ENCODE data around the gene RPL12. TPM values are rescaled to one million over a fixed set of nuclear protein-coding genes. Genes with fewer than 3 reads are reported as not detected.
"Not testable (repeated sequence)": the region's sequence is repeated elsewhere in the genome, so short reads cannot be mapped to it uniquely, and the experiment has no call there.

The RPL12 gene
- total and polyA plus RNA-seq, 9 donors: 2,053 to 2,886 (median 2,341) TPM

DNA sequence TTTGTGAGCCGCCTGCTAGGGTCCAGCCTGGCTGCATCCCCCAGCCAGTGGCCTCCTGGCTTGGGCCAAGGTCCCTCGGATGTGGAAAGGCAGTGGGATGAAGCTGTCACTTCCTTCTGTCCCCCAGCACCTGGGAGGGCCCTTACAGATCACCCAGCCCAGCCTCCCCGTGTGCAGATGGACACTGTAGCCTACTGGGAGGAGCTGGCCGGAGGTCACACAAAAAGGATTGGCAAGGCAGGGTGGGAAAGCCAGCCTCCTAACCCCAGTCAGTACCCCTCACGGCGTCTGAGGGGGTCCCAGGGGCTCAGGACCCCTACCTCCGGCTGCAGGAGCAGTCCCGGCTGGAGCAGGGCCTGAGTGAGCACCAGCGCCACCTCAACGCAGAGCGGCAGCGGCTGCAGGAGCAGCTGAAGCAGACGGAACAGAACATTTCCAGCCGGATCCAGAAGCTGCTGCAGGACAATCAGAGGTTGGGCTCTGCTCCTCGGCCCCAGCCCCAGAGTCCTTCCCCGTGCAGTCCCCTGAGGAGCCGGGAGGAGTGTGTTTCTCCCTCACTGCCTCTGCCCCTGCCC is 28.4 kb upstream of the RPL12 start:
- Histone ChIP-seq H3K27ac (ENCODE audit: low read length) (no peak overlapping the region), H3K4me1 (ENCODE audit: control insufficient read depth, insufficient read depth, low read length) (no peaks in the 10 kb centered on the region), H3K27me3 (ENCODE audit: control insufficient read depth, insufficient read depth, low read length) (no peaks in the 10 kb centered on the region), H3K4me3 (ENCODE audit: low read length) (no peak overlapping the region), H3K36me3 (ENCODE audit: control insufficient read depth, insufficient read depth, low read length) (peaks cover 49% of the 10 kb centered on the region), H3K9me3 (replicated peaks; ENCODE audit: control insufficient read depth, low read depth, low read length) (no peaks in the 10 kb centered on the region)
- 83% methylated on average over 14 of the region's 17 CpGs for WGBS (ENCODE audit: insufficient coverage)
- DNase-seq: no peak

DNA sequence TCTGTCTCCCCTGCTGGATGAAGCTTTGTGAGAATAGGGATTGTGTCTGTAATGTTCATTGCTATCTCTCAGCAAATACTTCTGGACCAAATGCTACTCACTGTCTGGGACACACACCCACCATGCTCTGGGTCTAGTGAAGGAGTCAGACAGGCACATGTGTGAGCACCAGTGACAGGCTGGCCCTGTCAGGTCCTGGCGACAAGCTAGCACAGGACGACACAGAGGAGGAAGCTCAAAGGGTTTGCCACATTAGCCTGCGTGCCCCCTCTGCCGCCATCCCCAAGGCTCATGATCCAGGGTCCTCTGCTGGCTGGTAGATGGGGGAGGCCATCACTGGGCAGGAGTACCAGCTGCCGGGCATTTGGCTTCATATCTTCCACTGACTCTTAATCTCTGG is 23.4 kb upstream of the RPL12 start:
- Histone ChIP-seq H3K27ac (ENCODE audit: low read length) (no peak overlapping the region), H3K27me3 (ENCODE audit: control insufficient read depth, insufficient read depth, low read length) (no peaks in the 10 kb centered on the region), H3K4me3 (ENCODE audit: low read length) (no peak overlapping the region), H3K4me1 (ENCODE audit: control insufficient read depth, insufficient read depth, low read length) (no peaks in the 10 kb centered on the region), H3K36me3 (ENCODE audit: control insufficient read depth, insufficient read depth, low read length) (peaks cover 33% of the 10 kb centered on the region), H3K9me3 (replicated peaks; ENCODE audit: control insufficient read depth, low read depth, low read length) (no peaks in the 10 kb centered on the region)
- DNase-seq: no peak
- WGBS (ENCODE audit: insufficient coverage): 94% methylated on average over 3 of the region's 5 CpGs

DNA sequence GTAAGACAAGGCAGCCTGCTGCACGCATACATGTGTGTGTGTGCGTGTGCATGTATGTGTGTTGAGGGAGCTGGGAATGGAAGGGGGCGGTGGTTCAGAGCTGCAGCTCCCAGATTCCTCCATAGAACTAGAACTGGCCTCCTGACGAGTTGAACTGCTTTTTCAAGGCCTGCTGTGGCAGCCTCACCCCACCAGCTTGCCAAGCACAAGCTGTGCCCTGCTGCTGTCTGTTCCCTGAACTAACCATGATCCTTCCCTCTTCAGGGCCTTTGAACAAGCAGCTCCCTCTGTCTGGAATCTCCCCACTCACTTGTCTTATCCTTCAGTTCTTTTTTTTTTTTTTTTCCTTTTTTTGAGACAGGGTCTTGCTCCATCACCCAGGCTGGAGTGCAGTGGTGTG is 22.7 kb upstream of the RPL12 start:
- no peaks in the 10 kb centered on the region for H3K4me1 ChIP-seq (ENCODE audit: control insufficient read depth, insufficient read depth, low read length)
- H3K9me3 ChIP-seq (replicated peaks; ENCODE audit: control insufficient read depth, low read depth, low read length): no peaks in the 10 kb centered on the region
- H3K27ac ChIP-seq (ENCODE audit: low read length): no peak overlapping the region
- no peak overlapping the region for H3K4me3 ChIP-seq (ENCODE audit: low read length)
- H3K27me3 ChIP-seq (ENCODE audit: control insufficient read depth, insufficient read depth, low read length): no peaks in the 10 kb centered on the region
- peaks cover 26% of the 10 kb centered on the region for H3K36me3 ChIP-seq (ENCODE audit: control insufficient read depth, insufficient read depth, low read length)
- WGBS (ENCODE audit: insufficient coverage): 86% methylated on average over 3 of the region's 4 CpGs
- DNase-seq: no peak

DNA sequence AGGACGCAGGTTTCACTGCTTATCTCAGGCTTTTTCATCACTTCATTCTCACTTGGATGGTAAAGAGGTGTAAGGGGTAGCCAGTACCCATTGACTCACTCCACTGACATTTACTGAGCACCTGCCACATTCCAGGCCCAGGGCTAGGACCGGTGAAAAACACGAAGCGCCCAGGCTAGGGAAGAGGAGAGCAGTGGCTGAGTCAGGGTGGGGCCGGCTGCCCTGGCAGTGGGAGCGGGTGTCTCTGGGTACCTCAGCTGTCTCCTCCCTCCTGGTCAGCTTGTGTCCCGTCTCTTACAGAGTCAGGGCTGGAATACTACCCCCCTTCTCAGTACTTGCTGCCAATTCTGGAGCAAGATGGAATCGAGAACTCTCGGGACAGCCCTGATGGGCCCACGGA is 22.3 kb upstream of the RPL12 start:
- no peak overlapping the region for H3K27ac ChIP-seq (ENCODE audit: low read length)
- no peaks in the 10 kb centered on the region for H3K27me3 ChIP-seq (ENCODE audit: control insufficient read depth, insufficient read depth, low read length)
- 86% methylated on average over 4 of the region's 10 CpGs for WGBS (ENCODE audit: insufficient coverage)
- peaks cover 25% of the 10 kb centered on the region for H3K36me3 ChIP-seq (ENCODE audit: control insufficient read depth, insufficient read depth, low read length)
- no peak overlapping the region for H3K4me3 ChIP-seq (ENCODE audit: low read length)
- no peaks in the 10 kb centered on the region for H3K9me3 ChIP-seq (replicated peaks; ENCODE audit: control insufficient read depth, low read depth, low read length)
- H3K4me1 ChIP-seq (ENCODE audit: control insufficient read depth, insufficient read depth, low read length): no peaks in the 10 kb centered on the region
- DNase-seq: no peak

DNA sequence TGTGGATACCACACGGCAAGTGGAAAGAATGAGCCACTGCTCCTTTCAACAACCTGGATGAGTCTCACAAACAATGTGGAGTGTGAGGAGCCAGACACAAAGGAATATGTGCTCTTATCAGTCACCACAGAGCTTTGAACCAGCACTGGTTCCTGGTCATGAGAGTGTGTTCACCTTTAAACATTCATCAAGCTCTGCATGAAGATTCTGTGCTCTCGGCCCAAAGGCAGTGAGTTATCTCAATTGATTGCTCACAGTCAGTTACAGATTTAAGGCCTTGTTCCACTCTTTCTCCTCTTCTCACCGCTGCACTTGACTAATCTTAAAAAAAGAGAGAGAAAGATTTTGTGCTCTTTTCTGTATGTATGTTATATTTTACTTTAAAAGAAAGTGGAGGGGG is 19.5 kb upstream of the RPL12 start:
- Histone ChIP-seq H3K36me3 (ENCODE audit: control insufficient read depth, insufficient read depth, low read length) (peaks cover 33% of the 10 kb centered on the region), H3K27me3 (ENCODE audit: control insufficient read depth, insufficient read depth, low read length) (no peaks in the 10 kb centered on the region)

DNA sequence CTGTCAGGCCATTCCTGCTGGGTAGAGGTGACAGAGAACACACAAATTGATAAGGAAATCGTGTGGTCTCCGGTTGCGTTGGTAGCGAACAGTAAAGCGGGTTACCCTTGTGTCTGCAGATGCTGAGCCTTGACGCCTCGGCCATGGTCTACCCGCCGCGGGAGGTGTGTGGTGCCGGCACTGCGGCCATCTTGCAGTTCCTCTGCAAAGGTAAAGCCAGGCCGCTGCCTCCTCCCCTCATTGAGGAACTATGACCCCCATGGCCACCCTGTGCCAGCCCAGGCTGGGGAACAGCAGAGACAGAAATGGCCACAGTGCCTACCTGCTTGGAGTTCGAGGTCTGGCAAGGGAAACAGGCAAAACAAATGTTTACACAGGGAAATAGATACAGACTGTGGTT is 16.4 kb upstream of the RPL12 start:
- no peak for DNase-seq
- WGBS (ENCODE audit: insufficient coverage): 90% methylated on average over 14 of the region's 14 CpGs
- Histone ChIP-seq H3K27ac (ENCODE audit: low read length) (no peak overlapping the region), H3K27me3 (ENCODE audit: control insufficient read depth, insufficient read depth, low read length) (no peaks in the 10 kb centered on the region), H3K4me1 (ENCODE audit: control insufficient read depth, insufficient read depth, low read length) (peaks cover 6% of the 10 kb centered on the region), H3K36me3 (ENCODE audit: control insufficient read depth, insufficient read depth, low read length) (peaks cover 39% of the 10 kb centered on the region), H3K9me3 (replicated peaks; ENCODE audit: control insufficient read depth, low read depth, low read length) (no peaks in the 10 kb centered on the region), H3K4me3 (ENCODE audit: low read length) (no peak overlapping the region)

More for the DNA sequence above, 19.5 kb upstream of the RPL12 start:
- DNase-seq: no peak
- WGBS (ENCODE audit: insufficient coverage): 83% methylated on average over 1 of the region's 3 CpGs
- no peak overlapping the region for H3K27ac ChIP-seq (ENCODE audit: low read length)
- no peaks in the 10 kb centered on the region for H3K4me1 ChIP-seq (ENCODE audit: control insufficient read depth, insufficient read depth, low read length)
- no peaks in the 10 kb centered on the region for H3K9me3 ChIP-seq (replicated peaks; ENCODE audit: control insufficient read depth, low read depth, low read length)
- H3K4me3 ChIP-seq (ENCODE audit: low read length): no peak overlapping the region

DNA sequence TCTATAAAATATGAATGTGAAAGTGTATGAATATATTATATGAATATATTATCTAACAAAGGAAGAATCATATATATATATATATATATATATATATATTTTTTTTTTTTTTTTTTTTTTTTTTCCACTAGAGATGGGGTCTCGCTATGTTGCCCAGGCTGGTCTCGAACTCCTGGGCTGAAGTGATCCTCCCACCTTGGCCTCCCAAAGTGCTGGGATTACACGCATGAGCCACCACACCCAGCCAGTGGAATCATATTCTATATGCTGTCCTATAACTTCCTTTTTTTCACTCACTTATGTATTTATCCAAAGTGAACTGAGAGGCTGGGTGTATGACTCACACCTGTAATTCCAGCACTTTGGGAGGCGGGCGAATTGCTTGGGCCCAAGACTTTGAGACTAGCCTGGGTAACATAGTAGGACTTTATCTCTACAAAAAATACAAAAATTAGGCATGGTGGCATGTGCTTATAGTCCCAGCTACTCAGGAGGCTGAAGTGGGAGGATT is 15.3 kb upstream of the RPL12 start:
- H3K4me3 ChIP-seq (ENCODE audit: low read length); H3K4me1 ChIP-seq (ENCODE audit: control insufficient read depth, insufficient read depth, low read length); DNase-seq; H3K27ac ChIP-seq (ENCODE audit: low read length); H3K27me3 ChIP-seq (ENCODE audit: control insufficient read depth, insufficient read depth, low read length); H3K9me3 ChIP-seq (replicated peaks; ENCODE audit: control insufficient read depth, low read depth, low read length): not testable (repeated sequence)
- WGBS (ENCODE audit: insufficient coverage): 80% methylated on average over 1 of the region's 5 CpGs
- H3K36me3 ChIP-seq (ENCODE audit: control insufficient read depth, insufficient read depth, low read length): peaks cover 50% of the 10 kb centered on the region

DNA sequence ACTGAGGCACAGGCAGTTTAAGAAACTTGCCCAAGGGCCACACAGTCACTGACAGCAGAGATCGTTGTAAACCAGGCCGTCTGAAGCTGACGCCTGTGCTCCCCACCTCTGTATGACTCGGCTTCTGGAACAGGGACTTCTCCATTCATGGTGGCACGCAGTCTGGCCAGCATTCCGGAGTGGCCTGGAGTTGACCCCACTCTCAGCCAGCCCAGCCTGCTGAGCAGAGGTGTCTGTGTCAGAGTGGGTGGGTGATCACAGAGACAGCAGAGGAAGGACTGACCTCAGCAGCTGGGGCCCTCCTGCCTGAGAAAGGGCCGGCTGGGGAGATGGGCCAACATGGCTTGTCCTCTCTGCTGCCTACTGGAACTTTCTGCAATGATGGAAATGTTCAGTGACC is 12.7 kb upstream of the RPL12 start:
- Histone ChIP-seq H3K27me3 (ENCODE audit: control insufficient read depth, insufficient read depth, low read length) (no peaks in the 10 kb centered on the region), H3K36me3 (ENCODE audit: control insufficient read depth, insufficient read depth, low read length) (peaks cover 71% of the 10 kb centered on the region), H3K4me3 (ENCODE audit: low read length) (no peak overlapping the region), H3K4me1 (ENCODE audit: control insufficient read depth, insufficient read depth, low read length) (peaks cover 6% of the 10 kb centered on the region), H3K9me3 (replicated peaks; ENCODE audit: control insufficient read depth, low read depth, low read length) (no peaks in the 10 kb centered on the region), H3K27ac (ENCODE audit: low read length) (no peak overlapping the region)
- 31% methylated on average over 1 of the region's 7 CpGs for WGBS (ENCODE audit: insufficient coverage)
- peak; percentile 38 for DNase-seq

DNA sequence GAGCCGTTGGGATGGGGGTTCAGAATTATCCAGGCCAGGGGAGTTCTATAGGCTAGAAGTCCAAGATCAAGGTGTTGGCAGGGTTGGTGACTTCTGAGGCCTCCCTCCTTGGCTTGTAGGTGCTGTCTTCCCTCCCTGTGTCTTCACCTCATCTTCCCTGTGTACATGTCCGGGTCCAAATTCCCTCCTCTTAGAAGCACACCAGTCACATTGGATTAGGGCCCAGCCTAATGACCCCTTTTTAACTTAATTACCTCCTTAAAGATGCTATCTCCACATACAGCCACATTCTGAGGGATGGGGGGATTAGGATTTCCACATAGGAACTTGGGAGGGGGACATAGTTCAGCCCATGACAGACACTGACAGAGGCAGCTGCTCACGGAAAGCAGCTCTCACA is 12.2 kb upstream of the RPL12 start:
- no peak for DNase-seq
- Histone ChIP-seq H3K4me3 (ENCODE audit: low read length) (no peak overlapping the region), H3K36me3 (ENCODE audit: control insufficient read depth, insufficient read depth, low read length) (peaks cover 70% of the 10 kb centered on the region), H3K27ac (ENCODE audit: low read length) (no peak overlapping the region), H3K9me3 (replicated peaks; ENCODE audit: control insufficient read depth, low read depth, low read length) (no peaks in the 10 kb centered on the region), H3K27me3 (ENCODE audit: control insufficient read depth, insufficient read depth, low read length) (no peaks in the 10 kb centered on the region), H3K4me1 (ENCODE audit: control insufficient read depth, insufficient read depth, low read length) (peaks cover 6% of the 10 kb centered on the region)
- WGBS (ENCODE audit: insufficient coverage): 39% methylated on average over 2 of the region's 3 CpGs

DNA sequence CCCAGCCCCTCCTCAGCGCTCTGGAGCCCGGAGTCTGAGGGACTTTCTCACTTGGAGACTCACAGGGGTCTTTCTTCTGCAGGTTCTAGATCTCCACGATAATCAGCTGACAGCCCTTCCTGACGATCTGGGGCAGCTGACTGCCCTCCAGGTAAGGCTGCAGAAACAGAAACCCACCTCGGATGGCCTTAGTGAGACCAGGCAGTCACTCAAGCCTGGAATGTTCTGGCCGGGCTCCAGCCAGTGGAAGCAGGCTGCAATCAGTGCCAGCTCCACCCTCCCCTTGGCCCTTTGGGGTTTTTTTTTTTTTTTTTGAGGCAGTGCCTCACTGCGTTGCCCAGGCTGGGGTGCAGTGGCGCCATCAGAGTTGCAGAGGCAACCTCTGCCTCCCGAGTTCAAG is 7.7 kb upstream of the RPL12 start:
- DNase-seq: no peak
- peaks cover 6% of the 10 kb centered on the region for H3K4me1 ChIP-seq (ENCODE audit: control insufficient read depth, insufficient read depth, low read length)
- no peaks in the 10 kb centered on the region for H3K9me3 ChIP-seq (replicated peaks; ENCODE audit: control insufficient read depth, low read depth, low read length)
- H3K27me3 ChIP-seq (ENCODE audit: control insufficient read depth, insufficient read depth, low read length): no peaks in the 10 kb centered on the region
- WGBS (ENCODE audit: insufficient coverage): 74% methylated on average over 4 of the region's 9 CpGs
- H3K36me3 ChIP-seq (ENCODE audit: control insufficient read depth, insufficient read depth, low read length): peaks cover 75% of the 10 kb centered on the region
- no peak overlapping the region for H3K4me3 ChIP-seq (ENCODE audit: low read length)
- no peak overlapping the region for H3K27ac ChIP-seq (ENCODE audit: low read length)
